OCI-LY7 (cell line): ENCODE results near the gene INKA2. TPM values are rescaled to one million over a fixed set of nuclear protein-coding genes. Genes with fewer than 3 reads are reported as not detected.

Experiments
- BruUV-seq: library from RNA; stranded (reverse); fragments of 400-500 nt; replicated peaks from 2 replicates; lab custom pipeline; 2021; lab: Mats Ljungman, UMichigan
- CTCF ChIA-PET: fragments of 300-600 bp; sonication (Branson Sonifier 250); formaldehyde crosslinking; loops from one replicate; lab custom pipeline; 2022; ENCODE audit warnings: antibody characterized with exemption; ENCODE audit not compliant: unreplicated experiment; lab: Charles Lee
- POLR2A ChIA-PET: fragments of 300-600 bp; sonication (Branson Sonifier 250); formaldehyde crosslinking; loops from one replicate; lab custom pipeline; 2022; ENCODE audit warnings: antibody characterized with exemption; lab: Charles Lee
- DNase-seq: peaks from one replicate; pipeline ENCODE4 v3.0.0-alpha.2; 2015; ENCODE audit warnings: low spot score
- H2AFZ ChIP-seq: fragments of 200-600 bp; sonication (generic), shearing (Covaris generic); 2 replicates; pipeline ENCODE4 v1.6.1; 2014; ENCODE audit warnings: mild to moderate bottlenecking, antibody characterized with exemption, low read length, moderate library complexity
- H3K27ac ChIP-seq: fragments of 200-600 bp; sonication (generic); 2 replicates; pipeline ENCODE4 v1.5.1; 2014; ENCODE audit warnings: mixed run types, low read depth, mild to moderate bottlenecking, moderate library complexity, low read length, inconsistent platforms; ENCODE audit not compliant: poor library complexity, severe bottlenecking
- H3K36me3 ChIP-seq: fragments of 200-600 bp; sonication (generic); 2 replicates; pipeline ENCODE4 v1.6.1; 2014; ENCODE audit warnings: mild to moderate bottlenecking, antibody characterized with exemption, low read length, moderate library complexity, mixed read lengths; ENCODE audit not compliant: insufficient read depth
- H3K4me1 ChIP-seq: fragments of 200-600 bp; sonication (generic); 2 replicates; pipeline ENCODE4 v1.5.1; 2014; ENCODE audit warnings: mild to moderate bottlenecking, low read length; ENCODE audit not compliant: insufficient read depth, poor library complexity, severe bottlenecking
- H3K4me2 ChIP-seq: fragments of 200-600 bp; sonication (generic); 2 replicates; pipeline ENCODE4 v1.6.1; 2014; ENCODE audit warnings: mild to moderate bottlenecking, low read length
- H3K4me3 ChIP-seq: fragments of 200-600 bp; sonication (generic); 2 replicates; pipeline ENCODE4 v1.5.1; 2014; ENCODE audit warnings: mild to moderate bottlenecking, low read depth, low read length; ENCODE audit not compliant: poor library complexity, severe bottlenecking
- H3K79me2 ChIP-seq: fragments of 200-600 bp; sonication (generic); 2 replicates; pipeline ENCODE4 v1.6.1; 2016; ENCODE audit warnings: low read depth, mild to moderate bottlenecking, low read length, moderate library complexity, mixed read lengths; ENCODE audit not compliant: insufficient read depth
- H3K9me2 ChIP-seq: fragments of 200-600 bp; sonication (generic); 2 replicates; pipeline ENCODE4 v1.6.1; 2016; ENCODE audit warnings: mild to moderate bottlenecking, low read length, mixed read lengths; ENCODE audit not compliant: insufficient read depth
- H3K9me3 ChIP-seq: fragments of 200-600 bp; sonication (generic); 2 replicates; pipeline ENCODE4 v1.6.1; 2014; ENCODE audit warnings: mild to moderate bottlenecking, mixed run types, low read length, mixed read lengths
- H4K20me1 ChIP-seq: fragments of 200-600 bp; sonication (generic); 2 replicates; pipeline ENCODE4 v1.6.1; 2014; ENCODE audit warnings: mild to moderate bottlenecking, antibody characterized with exemption, low read length, moderate library complexity, mixed read lengths; ENCODE audit not compliant: insufficient read depth
- CTCF ChIP-seq: fragments of 200-600 bp; sonication (generic); conservative IDR thresholded peaks from 2 replicates; pipeline ENCODE4 v1.5.1; 2014; ENCODE audit warnings: mild to moderate bottlenecking, antibody characterized with exemption, low read length, moderate library complexity, mixed read lengths
- EZH2phosphoT487 ChIP-seq: fragments of 200-600 bp; sonication (generic); IDR thresholded peaks from 2 replicates; pipeline ENCODE4 v1.6.1; 2018; ENCODE audit warnings: low read depth, borderline replicate concordance, mild to moderate bottlenecking, mixed run types, antibody characterized with exemption, low read length, moderate library complexity, mixed read lengths
- intact Hi-C: fragments of 100-400 bp; cut with micrococcal nuclease; formaldehyde crosslinking; loops from one replicate; pipeline ENCODE4 v1.10.0; 2022; ENCODE audit not compliant: unreplicated experiment
- total RNA-seq, 2 experiments: library from RNA; depleted of rRNA in 1 of 2; stranded (reverse); fragments of >200 nt in 1 of 2; shearing (Covaris generic) in 1 of 2; gene quantifications; 2 replicates each; pipeline ENCODE4 v1.2.3, GENCODE V29; 2014 to 2022

INKA2 gene
- total RNA-seq, 2 experiments from 2014 or later = 3.9 to 10.8 TPM

- no peaks in the 10 kb centered on the region for H3K4me1 ChIP-seq
- H3K9me3 ChIP-seq = no peaks in the 10 kb centered on the region
- no peak overlapping the region for H3K27ac ChIP-seq
- no peaks in the 10 kb centered on the region for H3K79me2 ChIP-seq
- intact Hi-C loops = no loop called here
- no peak for DNase-seq
- TF ChIP-seq EZH2phosphoT487 (no peak), CTCF (no peak)
- no peaks in the 10 kb centered on the region for H3K9me2 ChIP-seq
- no TSS peak for BruUV-seq
- H3K4me3 ChIP-seq = no peak overlapping the region
- ChIA-PET POLR2A (interaction anchor here (1.1 kb wide), 1 partner anchor 20 kb away, joined by 4 read pairs; no protein-coding TSS in a partner anchor), CTCF (no interaction called here)
- H3K4me2 ChIP-seq = no peak overlapping the region
- no peak overlapping the region for H2AFZ ChIP-seq
- H4K20me1 ChIP-seq = no peaks in the 10 kb centered on the region
- no peaks in the 10 kb centered on the region; the same call in 1 of the 2 replicates for H3K36me3 ChIP-seq
Measured at GRCh38 chr1:111776391-111776790, 37.2 kb upstream of the INKA2 start.

- no peak overlapping the region for H3K27ac ChIP-seq
- TF ChIP-seq EZH2phosphoT487 (no peak), CTCF (no peak)
- no peak overlapping the region for H2AFZ ChIP-seq
- ChIA-PET POLR2A (no interaction called here), CTCF (no interaction called here)
- no peaks in the 10 kb centered on the region for H3K4me1 ChIP-seq
- no peaks in the 10 kb centered on the region for H3K9me3 ChIP-seq
- intact Hi-C loops = no loop called here
- H3K79me2 ChIP-seq = no peaks in the 10 kb centered on the region; the same call in 1 of the 2 replicates
- H3K4me3 ChIP-seq = no peak overlapping the region
- no TSS peak for BruUV-seq
- peaks cover 2% of the 10 kb centered on the region; the same call in 1 of the 2 replicates for H3K36me3 ChIP-seq
- no peak for DNase-seq
- H4K20me1 ChIP-seq = no peaks in the 10 kb centered on the region
- H3K4me2 ChIP-seq = no peak overlapping the region
- no peaks in the 10 kb centered on the region for H3K9me2 ChIP-seq
Measured at GRCh38 chr1:111775966-111776365, 36.8 kb upstream of the INKA2 start.

- H2AFZ ChIP-seq = no peak overlapping the region
- H4K20me1 ChIP-seq = peaks cover 19% of the 10 kb centered on the region
- H3K36me3 ChIP-seq = peaks cover 53% of the 10 kb centered on the region
- no peak overlapping the region for H3K4me2 ChIP-seq
- intact Hi-C loops = no loop called here
- CTCF ChIA-PET = no interaction called here
- POLR2A ChIA-PET = no interaction called here
- H3K4me3 ChIP-seq = no peak overlapping the region
- no peak for TF ChIP-seq EZH2phosphoT487
- no peak for TF ChIP-seq CTCF
- peaks cover 31% of the 10 kb centered on the region; the same call in 1 of the 2 replicates for H3K79me2 ChIP-seq
- no TSS peak for BruUV-seq
- no peak overlapping the region for H3K27ac ChIP-seq
- no peak for DNase-seq
- H3K9me2 ChIP-seq = no peaks in the 10 kb centered on the region
- no peaks in the 10 kb centered on the region for H3K4me1 ChIP-seq
- H3K9me3 ChIP-seq = no peaks in the 10 kb centered on the region
Measured at GRCh38 chr1:111770916-111771315, 31.7 kb upstream of the INKA2 start.
